ENCODE results near the gene RASSF5. TPM values are rescaled to one million over a fixed set of nuclear protein-coding genes. Genes with fewer than 3 reads are reported as not detected.

Gene RASSF5
- total RNA-seq, 1 donor from 2014 or later, result 116 TPM

- Mint-ChIP-seq H3K36me3 (ENCODE audit: low read depth) (peaks cover 66% of the 10 kb centered on the region), H3K4me1 (peaks cover 72% of the 10 kb centered on the region), H3K4me3 (peak overlapping the region; percentile 62), H3K9me3 (no peaks in the 10 kb centered on the region), H3K27ac (peak overlapping the region; percentile 96), H3K27me3 (no peaks in the 10 kb centered on the region)
- ATAC-seq (ENCODE audit: low read depth), result peak; percentile 25
- POLR2A ChIA-PET, result interaction anchor here (0.9 to 9.8 kb wide), 7 partner anchors 14 to 116 kb away, joined by 3 to 343 read pairs (median 12); partner anchors contain the start of genes EIF2D and RASSF5
- intact Hi-C loops (cut with micrococcal nuclease), result loop anchor here (5.0 kb wide), 2 partner anchors 529 to 756 kb away; partner anchors contain the start of gene RHEX
- DNase-seq, result no peak
- TF ChIP-seq, protein P1, sequence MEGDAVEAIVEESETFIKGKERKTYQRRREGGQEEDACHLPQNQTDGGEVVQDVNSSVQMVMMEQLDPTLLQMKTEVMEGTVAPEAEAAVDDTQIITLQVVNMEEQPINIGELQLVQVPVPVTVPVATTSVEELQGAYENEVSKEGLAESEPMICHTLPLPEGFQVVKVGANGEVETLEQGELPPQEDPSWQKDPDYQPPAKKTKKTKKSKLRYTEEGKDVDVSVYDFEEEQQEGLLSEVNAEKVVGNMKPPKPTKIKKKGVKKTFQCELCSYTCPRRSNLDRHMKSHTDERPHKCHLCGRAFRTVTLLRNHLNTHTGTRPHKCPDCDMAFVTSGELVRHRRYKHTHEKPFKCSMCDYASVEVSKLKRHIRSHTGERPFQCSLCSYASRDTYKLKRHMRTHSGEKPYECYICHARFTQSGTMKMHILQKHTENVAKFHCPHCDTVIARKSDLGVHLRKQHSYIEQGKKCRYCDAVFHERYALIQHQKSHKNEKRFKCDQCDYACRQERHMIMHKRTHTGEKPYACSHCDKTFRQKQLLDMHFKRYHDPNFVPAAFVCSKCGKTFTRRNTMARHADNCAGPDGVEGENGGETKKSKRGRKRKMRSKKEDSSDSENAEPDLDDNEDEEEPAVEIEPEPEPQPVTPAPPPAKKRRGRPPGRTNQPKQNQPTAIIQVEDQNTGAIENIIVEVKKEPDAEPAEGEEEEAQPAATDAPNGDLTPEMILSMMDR (IDR thresholded peaks at IDR 0.05), result no peak
- CTCF ChIA-PET, result interaction anchor here (0.6 to 9.3 kb wide), 9 partner anchors 10 to 111 kb away, joined by 3 to 349 read pairs (median 4); partner anchors contain the start of gene IKBKE
These were observed 74.2 kb downstream of the RASSF5 start for GRCh38 chr1:206581571-206581981.

DNA sequence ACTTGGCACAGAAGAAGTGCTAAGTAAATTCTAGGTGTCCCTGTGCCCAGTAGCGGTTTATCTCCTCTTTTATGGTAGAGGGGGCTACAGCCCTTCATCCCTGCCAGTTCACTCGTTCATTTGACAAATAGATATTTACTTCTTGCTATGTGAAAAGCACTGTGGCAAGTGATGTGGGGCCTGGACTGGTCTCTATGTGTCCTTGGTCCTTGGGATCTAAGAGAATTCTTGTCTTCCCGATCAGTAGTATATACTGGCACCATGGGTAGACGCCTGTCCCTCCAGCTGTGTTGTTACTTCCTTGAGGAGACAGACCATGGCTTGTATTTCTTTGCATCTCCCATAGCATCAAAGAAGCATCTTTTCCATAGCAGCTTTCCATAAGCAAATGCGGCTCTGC is 75.2 kb downstream of the RASSF5 start:
- Mint-ChIP-seq H3K4me1 (peaks cover 62% of the 10 kb centered on the region), H3K4me3 (no peak overlapping the region), H3K36me3 (ENCODE audit: low read depth) (peaks cover 70% of the 10 kb centered on the region), H3K27ac (peak overlapping the region; percentile 96), H3K9me3 (no peaks in the 10 kb centered on the region), H3K27me3 (no peaks in the 10 kb centered on the region)
- TF ChIP-seq, protein P1 (IDR thresholded peaks at IDR 0.05), result no peak
- intact Hi-C loops (cut with micrococcal nuclease), result loop anchor here (2.0 to 5.0 kb wide), 3 partner anchors 30 to 755 kb away; partner anchors contain the start of genes EIF2D and RHEX
- ChIA-PET CTCF (interaction anchor here (1.3 to 9.3 kb wide), 13 partner anchors 10 to 120 kb away, joined by 3 to 349 read pairs (median 15); partner anchors contain the start of genes EIF2D and RASSF5), POLR2A (interaction anchor here (1.7 to 7.6 kb wide), 3 partner anchors 25 to 38 kb away, joined by 7 to 75 read pairs (median 8); no protein-coding TSS in a partner anchor)
- ATAC-seq (ENCODE audit: low read depth) (no peak), DNase-seq (no peak)

- Mint-ChIP-seq H3K4me1 (peaks cover 56% of the 10 kb centered on the region), H3K9me3 (no peaks in the 10 kb centered on the region), H3K4me3 (peak overlapping the region; percentile 54), H3K36me3 (ENCODE audit: low read depth) (peaks cover 74% of the 10 kb centered on the region), H3K27me3 (no peaks in the 10 kb centered on the region), H3K27ac (peak overlapping the region; percentile 96)
- ChIA-PET CTCF (interaction anchor here (0.8 to 9.3 kb wide), 22 partner anchors 8 to 122 kb away, joined by 3 to 349 read pairs (median 6); partner anchors contain the start of genes EIF2D, IKBKE and RASSF5), POLR2A (interaction anchor here (0.6 to 7.6 kb wide), 7 partner anchors 25 to 298 kb away, joined by 3 to 75 read pairs (median 7); no protein-coding TSS in a partner anchor)
- intact Hi-C loops (cut with micrococcal nuclease), result loop anchor here (1.0 to 5.0 kb wide), 7 partner anchors 30 to 754 kb away; partner anchors contain the start of genes EIF2D and RHEX
- TF ChIP-seq, protein P1 (IDR thresholded peaks at IDR 0.05), result no peak
- DNase-seq (no peak), ATAC-seq (ENCODE audit: low read depth) (no peak)
These were observed 75.8 kb downstream of the RASSF5 start for GRCh38 chr1:206582971-206583706.

DNA sequence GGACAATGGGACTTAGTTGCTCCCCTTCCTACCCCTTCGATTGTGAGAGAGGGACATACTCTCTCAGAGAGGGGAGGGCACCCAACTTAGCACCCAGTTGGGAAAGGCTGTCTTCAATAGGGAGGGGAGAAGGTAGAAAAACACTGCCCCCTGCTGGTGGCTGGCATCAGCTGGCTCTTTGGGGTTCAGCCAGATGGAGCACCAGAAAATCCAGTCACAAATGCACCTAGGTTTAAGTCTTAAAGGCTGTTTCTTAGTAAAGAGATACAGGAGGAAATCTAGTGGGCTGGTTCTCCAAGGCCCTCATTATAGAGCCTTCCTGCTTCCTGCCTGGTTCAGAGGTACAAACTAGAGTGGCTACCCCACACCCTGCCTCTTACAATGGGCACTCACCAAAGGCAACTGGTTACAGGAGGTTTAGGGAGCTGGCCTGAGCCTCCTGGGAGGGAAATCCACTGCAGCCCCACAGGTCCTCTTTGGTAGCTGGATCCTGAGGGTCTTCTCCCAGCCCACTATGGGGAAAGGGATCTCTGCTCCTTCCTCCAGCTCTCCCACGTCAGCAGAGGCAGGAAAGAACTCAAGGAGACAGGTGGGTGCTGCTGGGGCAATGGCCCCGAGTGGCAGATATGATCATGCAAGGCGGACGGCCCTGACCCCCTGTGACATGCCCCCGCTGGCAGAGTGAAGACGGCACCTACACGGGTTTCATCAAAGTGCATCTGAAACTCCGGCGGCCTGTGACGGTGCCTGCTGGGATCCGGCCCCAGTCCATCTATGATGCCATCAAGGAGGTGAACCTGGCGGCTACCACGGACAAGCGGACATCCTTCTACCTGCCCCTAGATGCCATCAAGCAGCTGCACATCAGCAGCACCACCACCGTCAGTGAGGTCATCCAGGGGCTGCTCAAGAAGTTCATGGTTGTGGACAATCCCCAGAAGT is 76.6 kb downstream of the RASSF5 start:
- Mint-ChIP-seq H3K27ac (peak overlapping the region; percentile 96), H3K27me3 (no peaks in the 10 kb centered on the region), H3K36me3 (ENCODE audit: low read depth) (peaks cover 77% of the 10 kb centered on the region), H3K4me3 (peak overlapping the region; percentile 54), H3K9me3 (no peaks in the 10 kb centered on the region), H3K4me1 (peaks cover 48% of the 10 kb centered on the region)
- TF ChIP-seq, protein P1 (IDR thresholded peaks at IDR 0.05), result peak; percentile 46
- ChIA-PET CTCF (interaction anchor here (0.6 to 9.3 kb wide), 24 partner anchors 9 to 123 kb away, joined by 3 to 349 read pairs (median 6); partner anchors contain the start of genes EIF2D, IKBKE and RASSF5), POLR2A (interaction anchor here (0.6 to 7.6 kb wide), 7 partner anchors 26 to 297 kb away, joined by 3 to 75 read pairs (median 7); no protein-coding TSS in a partner anchor)
- intact Hi-C loops (cut with micrococcal nuclease), result loop anchor here (1.0 to 5.0 kb wide), 7 partner anchors 29 to 753 kb away; partner anchors contain the start of genes EIF2D and RHEX
- peak; percentile 67 for DNase-seq
- no peak for ATAC-seq (ENCODE audit: low read depth)

All from activated B cell treated with CpG ODN at 0.5 μM for 24 hours (primary cell).